ENCODE data around the gene DNASE1L3. TPM values are rescaled to one million over a fixed set of nuclear protein-coding genes. Genes with fewer than 3 reads are reported as not detected.

DNASE1L3 gene
- total and polyA plus RNA-seq, 2 of the 13 experiments (the other 11 are each of a cell fraction or from before 2014, with no cell fraction given), result 0.86 to 1.7 TPM

GRCh38 chr3:58173669-58174398, 36.9 kb downstream of the DNASE1L3 start (continued):
- TF ChIP-seq HMGXB4 (CRISPR knock-in tag; IDR thresholded peaks at IDR 0.05; ENCODE audit: borderline replicate concordance in 1 of 2, low read depth in 1 of 2) (0 out of 4 replicates have a peak, but pooled peaks of 1 of the 2 experiments have one; percentile 30), HINFP (CRISPR knock-in tag; IDR thresholded peaks at IDR 0.05; ENCODE audit: low read depth) (no peak), GATAD2A (CRISPR knock-in tag; IDR thresholded peaks at IDR 0.05) (peak; percentile 74), FOSL2 (CRISPR knock-in tag; IDR thresholded peaks at IDR 0.05) (no peak), ATF2 (CRISPR knock-in tag; IDR thresholded peaks at IDR 0.05) (peak; percentile 32; the same call in 1 of the 2 replicates), SSRP1 (CRISPR knock-in tag; IDR thresholded peaks at IDR 0.05) (0 out of 2 replicates have a peak, but pooled peaks have one; percentile 7), ZNF687 (CRISPR knock-in tag; IDR thresholded peaks at IDR 0.05) (peak; percentile 77), ZNF343 (CRISPR knock-in tag; IDR thresholded peaks at IDR 0.05) (0 out of 2 replicates have a peak, but pooled peaks have one; percentile 58), ZNF550 (CRISPR knock-in tag; IDR thresholded peaks at IDR 0.05; ENCODE audit: borderline replicate concordance) (no peak), ONECUT2 (CRISPR knock-in tag; IDR thresholded peaks at IDR 0.05) (no peak), RXRA (CRISPR knock-in tag; IDR thresholded peaks at IDR 0.05) (peak; percentile 70), ZSCAN29 (CRISPR knock-in tag; conservative IDR thresholded peaks at IDR 0.05) (peak; percentile 76; the same call in 1 of the 2 replicates), HDAC6 (IDR thresholded peaks at IDR 0.05; ENCODE audit: low read depth, low read length) (no peak), KLF16 (CRISPR knock-in tag; IDR thresholded peaks at IDR 0.05) (0 out of 4 replicates have a peak, but pooled peaks of 1 of the 2 experiments have one; percentile 36), PRDM15 (CRISPR knock-in tag; IDR thresholded peaks at IDR 0.05) (0 out of 2 replicates have a peak, but pooled peaks have one; percentile 61)
